ENCODE data around the gene BRD8.

The BRD8 gene

DNA sequence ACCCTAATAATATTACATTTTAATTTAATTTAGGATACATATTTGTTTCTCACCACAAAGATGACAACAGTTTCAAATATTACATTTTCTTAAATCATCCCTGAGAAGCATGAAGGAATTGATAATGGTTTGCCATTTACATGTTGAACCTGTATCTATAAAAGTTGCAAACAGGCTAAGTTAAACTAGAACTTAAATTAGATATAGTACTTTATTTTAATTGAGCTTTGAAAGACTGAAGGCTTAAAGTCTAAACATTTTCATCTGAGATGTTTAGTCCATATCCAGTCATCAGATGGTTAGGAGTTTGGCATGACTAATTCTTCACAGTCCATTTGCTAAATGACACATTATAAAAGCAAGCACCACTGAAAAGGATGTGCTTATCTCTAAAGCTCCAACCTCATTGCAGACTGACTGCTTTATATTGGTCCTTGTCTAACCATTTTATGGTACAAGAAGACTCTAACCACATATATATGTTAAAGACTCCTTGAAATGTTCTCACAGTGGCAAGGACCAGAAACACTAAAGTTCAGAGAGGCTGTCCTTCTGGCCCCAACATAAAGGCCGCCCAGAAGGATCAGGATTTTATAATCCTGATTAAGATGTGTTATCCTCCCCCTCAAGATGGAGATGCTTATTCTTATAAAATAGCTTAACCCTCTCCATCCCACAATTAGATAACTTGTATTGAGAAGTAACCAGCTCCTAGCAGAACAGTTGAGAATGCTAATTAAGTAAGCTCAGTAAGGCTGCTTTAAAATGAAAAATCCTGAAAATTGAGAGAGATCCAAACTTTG is 68.8 kb downstream of the BRD8 start:
- DNase-seq (ENCODE audit: low read depth), result no peak
- TF ChIP-seq, protein P1, sequence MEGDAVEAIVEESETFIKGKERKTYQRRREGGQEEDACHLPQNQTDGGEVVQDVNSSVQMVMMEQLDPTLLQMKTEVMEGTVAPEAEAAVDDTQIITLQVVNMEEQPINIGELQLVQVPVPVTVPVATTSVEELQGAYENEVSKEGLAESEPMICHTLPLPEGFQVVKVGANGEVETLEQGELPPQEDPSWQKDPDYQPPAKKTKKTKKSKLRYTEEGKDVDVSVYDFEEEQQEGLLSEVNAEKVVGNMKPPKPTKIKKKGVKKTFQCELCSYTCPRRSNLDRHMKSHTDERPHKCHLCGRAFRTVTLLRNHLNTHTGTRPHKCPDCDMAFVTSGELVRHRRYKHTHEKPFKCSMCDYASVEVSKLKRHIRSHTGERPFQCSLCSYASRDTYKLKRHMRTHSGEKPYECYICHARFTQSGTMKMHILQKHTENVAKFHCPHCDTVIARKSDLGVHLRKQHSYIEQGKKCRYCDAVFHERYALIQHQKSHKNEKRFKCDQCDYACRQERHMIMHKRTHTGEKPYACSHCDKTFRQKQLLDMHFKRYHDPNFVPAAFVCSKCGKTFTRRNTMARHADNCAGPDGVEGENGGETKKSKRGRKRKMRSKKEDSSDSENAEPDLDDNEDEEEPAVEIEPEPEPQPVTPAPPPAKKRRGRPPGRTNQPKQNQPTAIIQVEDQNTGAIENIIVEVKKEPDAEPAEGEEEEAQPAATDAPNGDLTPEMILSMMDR (IDR thresholded peaks at IDR 0.05; ENCODE audit: control insufficient read depth, extremely low read depth, insufficient read depth), result no peak
- no peak overlapping the region for H3K4me3 ChIP-seq (ENCODE audit: low read depth, low read length)

DNA sequence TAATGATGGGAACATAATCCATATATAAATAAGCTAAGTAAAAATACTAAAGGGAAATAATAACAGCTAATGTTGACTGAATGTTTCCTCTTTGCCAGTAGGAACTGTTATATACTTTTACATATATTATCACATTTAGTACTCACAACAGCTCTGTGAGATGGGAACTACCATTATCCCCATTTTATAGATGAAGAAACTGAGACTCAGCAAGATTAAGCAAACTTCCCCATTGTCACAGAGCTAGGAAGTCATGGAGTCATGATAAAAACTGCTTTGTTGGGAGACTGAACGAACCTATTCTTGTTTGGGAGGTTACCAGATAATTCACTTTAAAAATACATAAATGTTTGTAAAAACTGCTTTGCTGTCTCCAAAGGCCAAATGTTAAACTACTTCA is 71.2 kb downstream of the BRD8 start:
- TF ChIP-seq, protein P1 (IDR thresholded peaks at IDR 0.05; ENCODE audit: control insufficient read depth, extremely low read depth, insufficient read depth), result no peak
- H3K4me3 ChIP-seq (ENCODE audit: low read depth, low read length), result no peak overlapping the region
- no peak for DNase-seq (ENCODE audit: low read depth)

DNA sequence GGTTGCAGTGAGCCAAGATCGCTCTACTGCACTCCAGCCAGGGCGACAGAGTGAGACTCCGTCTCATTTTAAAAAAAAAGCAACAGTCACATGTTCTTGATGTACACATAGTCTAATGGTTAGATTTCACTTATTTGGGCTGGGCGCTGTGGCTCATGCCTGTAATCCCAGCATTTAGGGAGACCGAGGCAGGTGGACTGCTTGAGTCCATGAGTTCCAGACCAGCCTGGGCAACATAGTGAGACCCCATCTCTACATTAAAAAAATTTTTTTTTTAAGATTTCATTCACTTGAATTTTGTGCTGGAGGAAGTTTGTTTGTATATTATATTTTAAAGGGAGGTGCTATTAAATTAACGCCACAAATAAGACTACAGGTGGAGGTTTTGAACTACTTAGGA is 72.7 kb downstream of the BRD8 start:
- DNase-seq (ENCODE audit: low read depth), result no peak
- TF ChIP-seq, protein P1 (IDR thresholded peaks at IDR 0.05; ENCODE audit: control insufficient read depth, extremely low read depth, insufficient read depth), result no peak
- no peak overlapping the region for H3K4me3 ChIP-seq (ENCODE audit: low read depth, low read length)

DNA sequence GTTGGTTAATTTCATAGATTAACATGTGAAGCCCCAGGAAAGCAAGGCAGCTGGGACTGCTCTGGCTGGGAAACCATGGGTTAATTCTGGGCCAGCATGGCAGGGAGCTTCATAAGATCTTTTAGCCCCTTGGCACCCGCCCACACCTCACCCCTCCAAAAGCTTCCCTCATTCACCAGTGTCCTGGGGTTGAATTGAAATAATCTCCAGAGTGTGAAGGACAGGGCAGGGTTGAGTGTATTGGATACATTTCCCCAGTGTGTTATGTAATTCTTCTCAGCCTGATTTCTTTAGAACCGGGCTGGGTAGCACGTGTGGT is 75.2 kb downstream of the BRD8 start:
- H3K4me3 ChIP-seq (ENCODE audit: low read depth, low read length), result no peak overlapping the region
- DNase-seq (ENCODE audit: low read depth), result no peak
- TF ChIP-seq, protein P1 (IDR thresholded peaks at IDR 0.05; ENCODE audit: control insufficient read depth, extremely low read depth, insufficient read depth), result no peak

DNA sequence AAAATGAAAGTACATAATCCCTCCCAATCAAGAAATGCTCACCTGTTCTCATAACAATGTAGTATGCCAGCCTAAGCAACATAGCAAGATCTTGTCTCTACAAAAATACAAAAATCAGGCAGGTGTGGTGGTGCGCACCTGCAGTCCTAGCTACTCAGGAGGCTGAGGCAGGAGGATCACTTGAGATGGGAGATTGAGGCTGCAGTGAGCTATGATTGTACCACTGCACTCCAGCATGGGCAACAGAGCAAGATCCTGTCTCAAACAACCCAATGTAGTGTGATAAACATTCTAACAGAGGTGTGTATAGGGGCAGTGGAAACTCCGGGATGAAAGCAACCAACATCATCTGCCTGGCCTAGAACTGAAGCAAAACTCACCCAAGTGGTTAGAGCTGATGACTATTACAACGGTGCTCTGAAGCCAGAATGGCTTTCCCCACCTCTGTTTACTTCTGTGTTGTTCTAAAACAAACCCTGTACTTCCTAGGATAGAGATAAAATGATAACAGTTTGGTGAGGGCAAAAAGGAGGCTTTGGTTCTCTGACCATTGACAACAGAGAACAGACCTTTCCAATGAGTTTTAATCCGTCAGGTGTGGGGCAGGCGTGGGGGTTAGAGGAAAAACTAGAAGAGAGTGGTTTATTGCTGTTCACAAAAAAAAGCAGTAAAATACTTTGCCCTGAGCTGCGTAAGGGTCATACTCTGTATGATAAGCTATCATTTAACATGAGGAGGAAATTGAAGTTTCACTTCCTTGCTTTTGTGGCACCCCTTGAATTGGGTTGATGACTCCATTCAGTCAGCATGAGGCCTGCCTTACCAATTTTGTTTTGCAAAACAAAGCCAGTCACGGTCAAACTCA is 75.7 kb downstream of the BRD8 start:
- DNase-seq (ENCODE audit: low read depth), result no peak
- TF ChIP-seq, protein P1 (IDR thresholded peaks at IDR 0.05; ENCODE audit: control insufficient read depth, extremely low read depth, insufficient read depth), result no peak
- H3K4me3 ChIP-seq (ENCODE audit: low read depth, low read length), result no peak overlapping the region

DNA sequence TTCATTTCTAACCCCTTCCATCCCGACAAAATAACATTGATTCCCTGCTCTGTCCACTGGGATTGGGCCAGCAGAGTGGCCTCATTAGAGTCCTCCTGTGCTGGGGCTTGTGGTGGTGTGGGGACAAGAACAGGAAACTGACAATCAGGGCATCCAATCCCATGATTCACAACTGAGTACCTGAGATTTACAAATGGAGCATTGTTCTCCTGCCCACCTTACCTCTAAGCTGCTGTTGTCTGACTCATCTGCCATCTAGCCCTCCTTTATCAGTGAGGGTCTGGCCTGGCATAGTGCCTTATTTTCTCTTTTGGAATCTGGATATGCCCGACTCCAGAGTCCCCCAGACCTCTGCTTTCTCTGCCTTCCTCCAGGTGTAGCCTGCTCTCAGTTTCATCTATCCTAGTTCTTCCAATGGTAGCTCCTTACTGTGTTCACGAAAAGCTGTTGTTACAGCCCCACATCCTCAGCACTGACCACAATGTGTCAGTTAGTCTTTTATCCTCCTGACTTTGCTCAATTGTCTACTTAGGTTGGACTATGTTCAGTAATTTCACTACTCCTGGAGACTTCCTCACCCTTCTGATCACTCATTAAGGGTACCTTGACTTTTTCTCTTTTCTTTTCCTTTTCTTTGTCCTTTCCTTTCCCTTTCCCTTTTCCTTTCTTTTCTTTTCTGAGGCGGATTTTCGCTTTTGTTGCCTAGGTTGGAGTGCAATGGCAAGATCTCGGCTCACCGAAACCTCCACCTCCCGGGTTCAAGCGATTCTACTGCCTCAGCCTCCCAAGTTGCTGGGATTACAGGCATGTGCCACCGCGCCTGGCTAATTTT is 81.2 kb downstream of the BRD8 start:
- no peak for DNase-seq (ENCODE audit: low read depth)
- TF ChIP-seq, protein P1 (IDR thresholded peaks at IDR 0.05; ENCODE audit: control insufficient read depth, extremely low read depth, insufficient read depth), result no peak
- H3K4me3 ChIP-seq (ENCODE audit: low read depth, low read length), result no peak overlapping the region
